Liver (tissue), 9 donors: Measurements from ENCODE around the gene RASSF7. TPM values are rescaled to one million over a fixed set of nuclear protein-coding genes. Genes with fewer than 3 reads are reported as not detected.

Experiments
- DNase-seq: peaks from one replicate; pipeline ENCODE4 v3.0.0-alpha.2; 2017; ENCODE audit warnings: low spot score
- H3K27ac ChIP-seq, 2 donors: one replicate each; pipeline ENCODE4 v1.7.0; 2013; ENCODE audit warnings: inconsistent platforms in 2 of 2, low read length in 2 of 2, control low read depth in 1 of 2, low read depth in 1 of 2, mild to moderate bottlenecking in 1 of 2
- H3K27me3 ChIP-seq, 4 donors: one replicate each; pipeline versions ENCODE4 v1.6.1 to v1.7.0; 2013; ENCODE audit warnings: low read length in 3 of 4, inconsistent platforms in 1 of 4, mild to moderate bottlenecking in 1 of 4, moderate library complexity in 1 of 4; ENCODE audit not compliant: control insufficient read depth in 4 of 4, insufficient read depth in 4 of 4
- H3K36me3 ChIP-seq, 4 donors: one replicate each; pipeline versions ENCODE4 v1.6.1 to v1.7.0; 2013; ENCODE audit warnings: low read length in 3 of 4, mild to moderate bottlenecking in 3 of 4, low read depth in 1 of 4, moderate library complexity in 1 of 4; ENCODE audit not compliant: control insufficient read depth in 4 of 4, insufficient read depth in 3 of 4
- H3K4me1 ChIP-seq, 4 donors: one replicate each; pipeline versions ENCODE4 v1.6.1 to v1.7.0; 2013; ENCODE audit warnings: low read length in 3 of 4, mild to moderate bottlenecking in 3 of 4, moderate library complexity in 1 of 4; ENCODE audit not compliant: control insufficient read depth in 4 of 4, insufficient read depth in 4 of 4
- H3K4me3 ChIP-seq, 3 donors: one replicate each; pipeline versions ENCODE4 v1.6.1 to v1.7.0; 2013; ENCODE audit warnings: low read length in 3 of 3, control low read depth in 1 of 3, low read depth in 1 of 3, mild to moderate bottlenecking in 1 of 3
- H3K9ac ChIP-seq, 2 donors: one replicate each; pipeline ENCODE4 v1.7.0; 2013; ENCODE audit warnings: low read length in 2 of 2, mild to moderate bottlenecking in 2 of 2, moderate library complexity in 2 of 2, control low read depth in 1 of 2, low read depth in 1 of 2
- H3K9me3 ChIP-seq, 4 donors: one replicate each; pipeline versions ENCODE4 v1.6.1 to v1.7.0; 2013; ENCODE audit warnings: low read length in 3 of 4; ENCODE audit not compliant: control insufficient read depth in 4 of 4
- ATF3 ChIP-seq: IDR thresholded peaks from 2 replicates; pipeline ENCODE4 v1.6.1; 2016; ENCODE audit warnings: antibody characterized with exemption
- CTCF ChIP-seq: fragments of 150-350 bp; IDR thresholded peaks from 2 replicates; pipeline ENCODE4 v1.5.1; 2017; ENCODE audit warnings: improper control_type of control experiment, low read depth, low read length; ENCODE audit not compliant: missing input control
- EGR1 ChIP-seq, 2 donors: IDR thresholded peaks; 2 replicates each; pipeline ENCODE4 v1.6.1; 2016 to 2018; ENCODE audit warnings: antibody characterized with exemption in 2 of 2, low read depth in 2 of 2
- FOXA1 ChIP-seq: IDR thresholded peaks from 2 replicates; pipeline ENCODE4 v1.6.1; 2016; ENCODE audit warnings: antibody characterized with exemption
- FOXA2 ChIP-seq: IDR thresholded peaks from 2 replicates; pipeline ENCODE4 v1.6.1; 2016; ENCODE audit warnings: antibody characterized with exemption
- GABPA ChIP-seq, 2 donors: IDR thresholded peaks in 1 of 2; conservative IDR thresholded peaks in 1 of 2; 2 replicates each; pipeline ENCODE4 v1.6.1; 2016; ENCODE audit warnings: antibody characterized with exemption in 2 of 2, mild to moderate bottlenecking in 1 of 2, moderate library complexity in 1 of 2
- HNF4A ChIP-seq, 2 donors: conservative IDR thresholded peaks; 2 replicates each; pipeline ENCODE4 v1.6.1; 2016; ENCODE audit warnings: antibody characterized with exemption in 2 of 2, mild to moderate bottlenecking in 2 of 2
- HNF4G ChIP-seq: IDR thresholded peaks from 2 replicates; pipeline ENCODE4 v1.6.1; 2016; ENCODE audit warnings: antibody characterized with exemption
- JUND ChIP-seq, 2 donors: IDR thresholded peaks; 2 replicates each; pipeline ENCODE4 v1.6.1; 2016; ENCODE audit warnings: antibody characterized with exemption in 2 of 2
- MAX ChIP-seq: IDR thresholded peaks from 2 replicates; pipeline ENCODE4 v1.6.1; 2016; ENCODE audit warnings: antibody characterized with exemption
- NR2F2 ChIP-seq: IDR thresholded peaks from 2 replicates; pipeline ENCODE4 v1.6.1; 2016; ENCODE audit warnings: antibody characterized with exemption
- RAD21 ChIP-seq, 2 donors: IDR thresholded peaks; 2 replicates each; pipeline ENCODE4 v1.6.1; 2016; ENCODE audit warnings: antibody characterized with exemption in 2 of 2, mild to moderate bottlenecking in 2 of 2
- REST ChIP-seq: IDR thresholded peaks from 2 replicates; pipeline ENCODE4 v1.6.1; 2016; ENCODE audit warnings: antibody characterized with exemption, mild to moderate bottlenecking
- RXRA ChIP-seq, 2 donors: IDR thresholded peaks; 2 replicates each; pipeline ENCODE4 v1.6.1; 2017 to 2018; ENCODE audit warnings: antibody characterized with exemption in 2 of 2, mild to moderate bottlenecking in 1 of 2
- SP1 ChIP-seq: IDR thresholded peaks from 2 replicates; pipeline ENCODE4 v1.6.1; 2018; ENCODE audit warnings: antibody characterized with exemption, mild to moderate bottlenecking
- TAF1 ChIP-seq: conservative IDR thresholded peaks from 2 replicates; pipeline ENCODE4 v1.6.1; 2016; ENCODE audit warnings: antibody characterized with exemption, mild to moderate bottlenecking
- YY1 ChIP-seq: IDR thresholded peaks from 2 replicates; pipeline ENCODE4 v1.6.1; 2016; ENCODE audit warnings: antibody characterized with exemption, mild to moderate bottlenecking
- ZBTB33 ChIP-seq: IDR thresholded peaks from 2 replicates; pipeline ENCODE4 v1.6.1; 2016; ENCODE audit warnings: antibody characterized with exemption
- WGBS: extraction: QIAGEN DNeasy Blood & Tissue Kit; methylation state at CpG from one replicate; pipeline ENCODE4 v1.1.7; 2013; 5-methylcytosine and 5-hydroxymethylcytosine counted together
- polyA plus RNA-seq, 2 donors: library from polyadenylated mRNA; stranded (reverse) in 1 of 2; unstranded in 1 of 2; fragments of 200-250 nt in 1 of 2; fragments of >200 nt in 1 of 2; fragmentation: Nextera tagmentation in 1 of 2; extraction: Ambion mirVana in 1 of 2; gene quantifications; one replicate each; pipeline versions ENCODE4 v1.2.1 to v1.2.3, GENCODE V29; 2013 to 2015
- total RNA-seq, 2 donors: library from RNA; depleted of rRNA; stranded (reverse); fragments of >200 nt; gene quantifications; one replicate each; pipeline ENCODE4 v1.2.3, GENCODE V29; 2014
- donor health status: healthy.
- donor health status: healthy.
- donor health status: healthy.
- donor health status: healthy.
- donor health status: healthy.

Gene RASSF7
- total and polyA plus RNA-seq, 4 donors: 11.5 to 50.4 (median 36.9) TPM

- WGBS: 80% methylated on average over 32 of the region's 32 CpGs
- TF ChIP-seq HNF4A (conservative IDR thresholded peaks at IDR 0.05) (peak; percentile 53 to 79), MAX (no peak), RXRA (IDR thresholded peaks at IDR 0.05) (peak; percentile 28 to 78), JUND (IDR thresholded peaks at IDR 0.05) (no peak), CTCF (no peak), HNF4G (no peak), GABPA (IDR thresholded peaks at IDR 0.05 in 1 of 2, conservative IDR thresholded peaks at IDR 0.05 in 1 of 2) (peak in 1 of 2 donors; percentile 12), ATF3 (no peak), ZBTB33 (no peak), NR2F2 (no peak), TAF1 (no peak), FOXA2 (peak; percentile 61), SP1 (no peak), YY1 (no peak), EGR1 (IDR thresholded peaks at IDR 0.05; ENCODE audit: low read depth in 2 of 2) (no peak), RAD21 (IDR thresholded peaks at IDR 0.05) (no peak), FOXA1 (peak; percentile 60), REST (no peak)
These were observed 25.9 kb downstream of the RASSF7 start for GRCh38 chr11:586376-587316.

More at GRCh38 chr11:586376-587316, 25.9 kb downstream of the RASSF7 start:
- H3K9me3 ChIP-seq: no peaks in the 10 kb centered on the region
- peaks cover 11 to 31% (median 22%) of the 10 kb centered on the region in 4 donors for H3K4me1 ChIP-seq
- no peak overlapping the region for H3K9ac ChIP-seq
- peaks cover 15 to 40% (median 22%) of the 10 kb centered on the region in 4 donors for H3K36me3 ChIP-seq
- H3K4me3 ChIP-seq: no peak overlapping the region
- DNase-seq: no peak
- H3K27ac ChIP-seq: peak overlapping the region; percentile 76 to 85
- H3K27me3 ChIP-seq: no peaks in the 10 kb centered on the region
